HG02970 (cell line): ENCODE results near the gene ARHGAP26.
"Not testable (repeated sequence)": the region's sequence is repeated elsewhere in the genome, so short reads cannot be mapped to it uniquely, and the experiment has no call there.

Experiments used
- ATAC-seq: cut with Tn5 transposase; IDR thresholded peaks from one replicate; pipeline ENCODE4 v1.9.1; 2021; ENCODE audit warnings: mild to moderate bottlenecking, moderate library complexity, moderate number of reproducible peaks; ENCODE audit not compliant: unreplicated experiment, low FRiP score

The ARHGAP26 gene

DNA sequence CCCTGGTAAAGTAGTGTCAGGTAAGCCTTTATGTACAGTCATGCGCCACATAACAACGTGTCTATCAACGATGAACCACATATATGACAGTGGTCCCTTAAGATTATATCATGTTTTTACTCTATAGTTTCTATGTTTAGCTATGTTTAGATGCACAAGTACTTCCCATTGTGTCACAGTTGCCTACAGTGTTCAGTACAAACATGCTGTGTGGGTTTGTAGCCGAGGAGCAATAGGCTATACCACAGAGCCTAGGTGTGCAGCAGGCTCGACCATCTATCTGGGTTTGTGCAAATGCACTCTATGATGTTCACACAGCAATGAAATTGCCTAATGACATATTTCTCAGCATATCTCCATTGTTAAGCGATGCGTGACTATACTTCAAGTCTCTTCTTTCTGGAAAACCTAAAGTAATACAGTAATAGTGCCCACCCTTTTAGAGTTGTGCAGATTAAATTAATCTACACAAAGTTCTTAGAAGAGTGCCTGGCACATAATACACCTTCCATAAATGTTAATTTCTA, 295.9 kb downstream of the ARHGAP26 start:
- ATAC-seq = no peak

- ATAC-seq = no peak
Measured at GRCh38 chr5:143066556-143067281, 296.5 kb downstream of the ARHGAP26 start.

GRCh38 chr5:143068712-143069111, 298.5 kb downstream of the ARHGAP26 start:
- ATAC-seq = no peak

- no peak for ATAC-seq
Measured at GRCh38 chr5:143071927-143072326, 301.8 kb downstream of the ARHGAP26 start.

DNA sequence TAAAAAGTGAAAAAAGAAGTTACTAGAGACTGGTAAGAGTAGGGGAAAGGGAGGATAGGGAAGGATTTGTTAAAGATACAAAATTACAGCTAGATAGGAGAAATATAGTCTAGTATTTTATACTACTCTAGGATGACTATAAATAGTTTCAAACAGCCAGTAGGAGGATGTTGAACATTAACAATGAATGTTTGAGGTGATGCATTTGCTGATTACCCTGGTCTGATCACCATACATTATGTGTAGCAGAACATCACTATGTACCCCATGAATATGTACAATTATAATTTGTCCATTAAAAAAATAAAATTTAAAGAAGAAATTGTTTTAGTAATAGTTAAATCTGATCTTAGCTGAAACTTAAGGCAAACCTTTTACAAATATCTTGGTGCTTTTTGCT, 302.6 kb downstream of the ARHGAP26 start:
- no peak for ATAC-seq

GRCh38 chr5:143073766-143074165, 303.6 kb downstream of the ARHGAP26 start:
- no peak for ATAC-seq

DNA sequence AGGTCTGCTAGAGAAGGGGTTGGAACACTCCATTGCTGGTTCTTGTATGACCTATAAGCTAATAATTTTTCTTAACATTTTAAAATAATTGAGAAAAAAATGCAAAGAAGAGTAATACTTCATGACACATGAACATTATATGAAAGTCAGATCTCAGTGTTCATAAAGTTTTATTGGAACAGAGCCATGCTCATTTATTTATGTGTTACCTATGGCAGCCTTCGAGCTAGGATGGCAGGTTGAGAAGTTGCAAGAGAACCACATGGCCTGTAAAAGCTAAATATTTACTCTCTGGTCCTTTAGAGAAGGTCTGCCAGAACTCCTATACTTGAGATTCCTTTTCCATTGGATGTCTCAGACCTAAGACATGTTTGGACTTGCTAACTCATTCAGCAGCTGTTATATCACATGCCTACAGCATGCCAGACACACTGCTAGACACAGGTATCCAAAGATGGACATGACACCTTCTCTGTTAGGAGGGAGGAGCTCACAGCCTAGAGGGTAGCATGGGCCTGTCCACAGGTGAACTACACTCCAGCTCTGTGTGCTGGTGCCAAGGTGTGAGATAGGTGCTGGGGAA, 304.3 kb downstream of the ARHGAP26 start:
- no peak for ATAC-seq

- no peak for ATAC-seq
Measured at GRCh38 chr5:143076377-143076776, 306.2 kb downstream of the ARHGAP26 start.

DNA sequence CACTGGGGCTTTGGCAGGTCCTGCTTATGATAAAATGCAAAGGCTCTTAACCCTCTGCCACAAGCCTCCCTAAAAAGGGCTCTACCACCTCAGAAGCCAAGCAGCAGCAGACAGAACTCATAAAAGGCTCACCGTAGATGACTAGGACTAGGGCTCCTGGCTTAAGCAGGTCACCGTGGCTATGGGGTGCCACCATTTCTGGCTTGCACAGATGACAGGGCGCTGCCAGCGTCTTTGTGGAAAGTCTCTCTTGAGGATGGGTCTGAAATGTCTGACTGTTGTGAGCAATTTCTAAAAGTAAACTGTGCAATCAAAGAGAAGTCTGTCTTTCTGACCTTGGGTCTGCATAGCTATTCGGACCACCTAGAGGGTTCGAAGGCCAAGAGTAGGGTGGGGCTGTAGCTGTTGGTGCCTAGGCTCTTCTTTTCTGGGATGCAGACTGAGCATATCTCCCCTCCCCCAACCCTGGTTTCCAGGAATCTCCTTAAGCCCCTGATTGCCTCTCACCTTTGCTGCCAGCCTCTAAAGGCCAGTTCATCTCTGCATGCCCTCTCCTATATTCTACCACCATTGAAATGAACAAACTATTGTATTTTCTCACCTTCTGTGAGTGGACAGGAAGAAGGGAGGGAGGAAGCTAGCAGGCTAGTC, 307.4 kb downstream of the ARHGAP26 start:
- no peak for ATAC-seq

DNA sequence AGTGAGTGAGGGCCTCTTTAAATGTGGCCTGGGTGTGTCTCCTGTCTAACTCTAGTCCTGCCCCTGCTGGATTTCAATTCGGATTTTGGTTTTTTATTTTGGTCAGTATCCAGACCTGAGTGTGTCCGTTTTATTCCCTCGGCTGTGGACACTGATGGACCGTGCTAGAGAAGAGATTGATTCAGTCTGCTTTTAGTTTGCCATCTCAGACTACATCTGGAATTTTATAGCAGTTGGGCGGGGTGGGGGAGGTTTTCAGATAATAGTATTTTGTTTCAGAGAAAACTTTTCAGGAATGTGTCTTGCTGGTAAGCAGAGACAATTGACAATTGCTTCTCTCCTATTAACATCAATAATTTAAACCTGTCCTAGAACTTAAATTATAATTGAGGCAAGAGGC, 308.1 kb downstream of the ARHGAP26 start:
- no peak for ATAC-seq

DNA sequence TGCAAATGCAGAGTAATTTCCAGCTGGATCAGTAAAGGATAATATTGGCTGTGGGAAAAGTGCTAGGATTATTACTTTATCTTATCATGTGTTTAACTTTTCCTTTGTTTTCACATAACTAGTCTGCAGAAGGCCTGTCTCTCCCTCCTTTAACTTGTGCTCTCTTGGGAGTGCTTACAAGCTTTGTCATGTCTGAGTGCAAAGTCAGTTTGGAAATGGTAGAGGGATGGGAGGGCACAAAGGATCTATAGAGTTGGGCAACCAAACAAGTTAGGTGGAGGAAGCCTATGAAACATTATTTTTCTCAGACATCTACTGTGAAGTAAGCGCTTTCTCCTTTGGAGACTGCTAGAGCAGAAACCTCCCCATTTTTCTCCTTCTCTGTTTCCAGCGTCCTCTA, 308.8 kb downstream of the ARHGAP26 start:
- ATAC-seq = no peak

GRCh38 chr5:143080407-143080806, 310.2 kb downstream of the ARHGAP26 start:
- no peak for ATAC-seq

GRCh38 chr5:143080982-143081381, 310.8 kb downstream of the ARHGAP26 start:
- ATAC-seq = no peak

GRCh38 chr5:143083006-143083405, 312.8 kb downstream of the ARHGAP26 start:
- no peak for ATAC-seq

- ATAC-seq = no peak
Measured at GRCh38 chr5:143084407-143084806, 314.2 kb downstream of the ARHGAP26 start.

DNA sequence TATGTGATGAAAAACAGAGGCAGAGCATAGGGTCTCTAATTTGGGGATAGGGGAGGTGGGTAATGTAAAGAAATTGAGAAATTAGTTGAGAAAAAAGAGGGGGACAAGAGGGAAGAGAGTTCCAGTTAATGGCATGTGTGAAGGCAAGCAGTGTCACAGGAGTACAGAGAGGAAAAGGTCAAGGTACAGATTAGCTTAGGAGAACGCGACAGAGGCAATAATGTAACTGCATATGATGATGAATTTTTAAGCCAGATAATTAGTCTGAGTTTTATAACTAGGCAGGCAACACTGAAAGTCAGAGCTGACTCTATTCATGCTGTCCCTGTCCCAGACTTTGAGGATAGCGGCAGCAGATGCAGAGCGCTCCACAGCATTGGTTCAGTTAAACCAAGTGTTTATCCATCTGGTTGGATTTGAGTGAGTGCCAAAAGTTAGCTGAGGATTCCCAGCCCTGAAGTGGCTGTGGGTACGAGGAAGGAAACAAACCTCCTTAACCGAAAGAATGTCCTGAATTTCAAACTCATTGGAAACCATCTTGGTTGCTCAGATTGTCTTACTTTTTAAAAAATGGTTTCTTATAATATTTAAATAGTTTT, 315.2 kb downstream of the ARHGAP26 start:
- no peak for ATAC-seq

DNA sequence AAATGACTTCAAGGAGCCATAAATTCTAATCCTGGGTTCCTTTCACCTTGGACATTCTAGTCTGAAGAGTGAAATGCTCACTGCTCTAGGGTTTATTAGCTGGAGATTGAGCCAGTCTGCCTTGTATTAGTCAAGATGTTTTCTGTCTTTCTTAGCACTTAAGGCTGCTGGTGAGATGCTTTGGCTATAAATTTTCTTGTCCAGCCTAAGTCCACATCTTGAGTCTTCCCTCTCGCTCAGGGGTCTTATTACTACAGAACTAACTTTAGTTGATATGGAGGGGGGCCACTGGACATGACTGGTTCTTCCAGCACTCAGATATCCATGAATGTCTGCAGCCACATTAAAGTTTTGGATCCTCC, 316.4 kb downstream of the ARHGAP26 start:
- no peak for ATAC-seq

- no peak for ATAC-seq
Measured at GRCh38 chr5:143086908-143087637, 316.9 kb downstream of the ARHGAP26 start.

DNA sequence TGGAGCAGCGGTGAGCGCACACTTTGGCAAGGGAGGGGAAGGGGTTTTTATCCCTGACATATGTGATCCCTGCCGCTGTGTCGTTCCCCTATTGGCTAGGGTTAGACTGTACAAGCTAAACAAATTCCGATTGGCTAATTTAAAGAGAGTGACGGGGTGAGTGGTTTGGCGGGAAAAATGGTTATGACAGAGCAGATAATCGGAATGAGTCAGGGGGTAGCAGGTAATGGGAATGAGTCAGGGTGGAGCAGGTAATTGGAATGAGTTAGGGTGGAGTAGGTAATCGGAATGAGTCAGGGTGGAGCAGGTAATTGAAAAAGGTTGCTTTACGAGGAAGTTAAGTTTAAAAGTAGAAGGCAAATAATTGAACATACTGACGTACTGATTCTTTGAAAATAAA, 318.5 kb downstream of the ARHGAP26 start:
- not testable (repeated sequence) for ATAC-seq

- not testable (repeated sequence) for ATAC-seq
Measured at GRCh38 chr5:143090044-143090443, 319.9 kb downstream of the ARHGAP26 start.
